ENCODE measurements around the gene MEX3B.

DNA sequence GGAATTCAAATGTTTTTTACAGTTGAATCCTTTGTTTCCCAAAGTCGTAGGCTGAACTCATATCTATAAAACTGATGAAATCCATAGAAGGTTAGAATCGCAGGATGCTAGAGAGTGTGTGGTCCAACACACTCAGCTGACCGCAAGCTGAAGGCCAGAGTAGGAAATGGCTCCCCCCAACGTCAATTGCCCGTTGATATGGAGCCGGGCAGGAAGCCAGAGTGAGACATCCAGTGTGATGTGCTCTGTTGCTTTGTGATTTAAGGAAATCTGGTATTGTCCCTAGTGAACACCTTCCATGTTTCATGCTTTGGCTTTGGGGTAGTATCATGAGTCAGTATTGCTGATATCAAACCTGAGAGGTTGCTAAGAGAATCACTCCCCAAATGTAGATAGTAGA, 5.8 kb upstream of the MEX3B start:
- TF ChIP-seq, protein P1, sequence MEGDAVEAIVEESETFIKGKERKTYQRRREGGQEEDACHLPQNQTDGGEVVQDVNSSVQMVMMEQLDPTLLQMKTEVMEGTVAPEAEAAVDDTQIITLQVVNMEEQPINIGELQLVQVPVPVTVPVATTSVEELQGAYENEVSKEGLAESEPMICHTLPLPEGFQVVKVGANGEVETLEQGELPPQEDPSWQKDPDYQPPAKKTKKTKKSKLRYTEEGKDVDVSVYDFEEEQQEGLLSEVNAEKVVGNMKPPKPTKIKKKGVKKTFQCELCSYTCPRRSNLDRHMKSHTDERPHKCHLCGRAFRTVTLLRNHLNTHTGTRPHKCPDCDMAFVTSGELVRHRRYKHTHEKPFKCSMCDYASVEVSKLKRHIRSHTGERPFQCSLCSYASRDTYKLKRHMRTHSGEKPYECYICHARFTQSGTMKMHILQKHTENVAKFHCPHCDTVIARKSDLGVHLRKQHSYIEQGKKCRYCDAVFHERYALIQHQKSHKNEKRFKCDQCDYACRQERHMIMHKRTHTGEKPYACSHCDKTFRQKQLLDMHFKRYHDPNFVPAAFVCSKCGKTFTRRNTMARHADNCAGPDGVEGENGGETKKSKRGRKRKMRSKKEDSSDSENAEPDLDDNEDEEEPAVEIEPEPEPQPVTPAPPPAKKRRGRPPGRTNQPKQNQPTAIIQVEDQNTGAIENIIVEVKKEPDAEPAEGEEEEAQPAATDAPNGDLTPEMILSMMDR (IDR thresholded peaks at IDR 0.05; ENCODE audit: extremely low read depth in 1 of 2, insufficient read depth in 1 of 2, low read depth in 1 of 2, low read length in 2 of 2) = no peak
- TF ChIP-seq POLR2A (IDR thresholded peaks at IDR 0.05; ENCODE audit: low read depth, low read length) (no peak), EZH2 (IDR thresholded peaks at IDR 0.05; ENCODE audit: borderline replicate concordance, low read depth, low read length, severe bottlenecking) (no peak), JUN (IDR thresholded peaks at IDR 0.05; ENCODE audit: borderline replicate concordance, insufficient read depth, insufficient read length, low read depth) (no peak)
- TF ChIP-seq, protein P2, sequence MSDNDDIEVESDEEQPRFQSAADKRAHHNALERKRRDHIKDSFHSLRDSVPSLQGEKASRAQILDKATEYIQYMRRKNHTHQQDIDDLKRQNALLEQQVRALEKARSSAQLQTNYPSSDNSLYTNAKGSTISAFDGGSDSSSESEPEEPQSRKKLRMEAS (IDR thresholded peaks at IDR 0.05; ENCODE audit: insufficient read depth, insufficient read length) = no peak
